ENCODE results near the gene SHC3. TPM values are rescaled to one million over a fixed set of nuclear protein-coding genes. Genes with fewer than 3 reads are reported as not detected.

The SHC3 gene
- total RNA-seq, 2 experiments from 2014 or later: not detected

DNA sequence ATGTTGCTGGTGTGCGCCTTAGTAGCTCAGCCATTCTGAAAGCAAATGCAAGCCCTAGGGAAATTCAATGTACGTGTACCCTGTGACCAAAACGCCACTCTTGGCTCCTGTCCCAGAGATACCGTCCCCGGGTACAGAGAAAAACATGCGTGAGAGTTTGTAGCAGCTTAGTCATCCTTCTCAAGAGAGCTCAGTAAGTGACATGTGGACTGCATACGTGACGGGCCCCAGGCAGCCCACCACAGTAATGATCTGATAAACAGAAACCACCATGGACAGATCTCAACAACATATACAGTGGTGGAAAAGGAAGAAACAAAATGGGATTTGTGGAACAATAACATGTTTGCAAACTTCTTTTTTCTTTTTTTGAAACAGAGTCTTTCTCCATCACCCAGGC lies 142.2 kb downstream of the SHC3 start:
- no peak for ATAC-seq (ENCODE audit: poor library complexity)

DNA sequence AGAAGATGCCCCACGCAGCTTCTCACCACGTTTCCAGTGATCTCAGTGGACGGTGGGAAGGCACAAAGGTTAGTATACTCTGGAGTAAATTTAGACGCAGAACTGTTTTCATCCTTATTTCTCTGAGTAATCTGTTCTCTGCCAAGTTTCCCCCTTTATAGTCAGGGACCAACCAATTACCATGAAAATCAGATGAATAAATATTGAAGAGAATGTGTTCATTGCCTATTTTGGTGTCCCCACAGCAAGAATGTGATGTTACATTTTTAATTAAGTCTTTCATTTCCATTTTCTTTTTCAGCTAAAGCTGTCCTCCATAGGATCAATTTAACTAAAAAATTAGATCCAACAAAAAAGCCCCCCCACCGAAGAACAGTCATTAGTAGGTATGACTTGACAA lies 146.0 kb downstream of the SHC3 start:
- ATAC-seq (ENCODE audit: poor library complexity) (no peak), DNase-seq (no peak)
- no peaks in the 10 kb centered on the region for H3K4me1 ChIP-seq (ENCODE audit: insufficient read depth, low read length)
- Mint-ChIP-seq H3K36me3 (ENCODE audit: low read depth) (no peaks in the 10 kb centered on the region), H3K4me1 (ENCODE audit: low read depth) (no peaks in the 10 kb centered on the region), H3K9me3 (peaks cover 17% of the 10 kb centered on the region), H3K4me3 (no peak overlapping the region), H3K27ac (no peak overlapping the region), H3K27me3 (peaks cover 72% of the 10 kb centered on the region)
- H3K9me3 ChIP-seq (ENCODE audit: control insufficient read depth in 1 of 2, insufficient read depth in 1 of 2, low read length in 2 of 2): peaks cover 0 to 5% of the 10 kb centered on the region in 2 experiments
- H3K27ac ChIP-seq (ENCODE audit: low read depth in 1 of 2, low read length in 2 of 2): no peak overlapping the region
- intact Hi-C loops (cut with DNase I, micrococcal nuclease): no loop called here
- H3K27me3 ChIP-seq (ENCODE audit: control insufficient read depth in 1 of 2, insufficient read depth in 2 of 2, low read length in 2 of 2): peaks cover 8 to 11% of the 10 kb centered on the region in 2 experiments
- TF ChIP-seq, protein P1, sequence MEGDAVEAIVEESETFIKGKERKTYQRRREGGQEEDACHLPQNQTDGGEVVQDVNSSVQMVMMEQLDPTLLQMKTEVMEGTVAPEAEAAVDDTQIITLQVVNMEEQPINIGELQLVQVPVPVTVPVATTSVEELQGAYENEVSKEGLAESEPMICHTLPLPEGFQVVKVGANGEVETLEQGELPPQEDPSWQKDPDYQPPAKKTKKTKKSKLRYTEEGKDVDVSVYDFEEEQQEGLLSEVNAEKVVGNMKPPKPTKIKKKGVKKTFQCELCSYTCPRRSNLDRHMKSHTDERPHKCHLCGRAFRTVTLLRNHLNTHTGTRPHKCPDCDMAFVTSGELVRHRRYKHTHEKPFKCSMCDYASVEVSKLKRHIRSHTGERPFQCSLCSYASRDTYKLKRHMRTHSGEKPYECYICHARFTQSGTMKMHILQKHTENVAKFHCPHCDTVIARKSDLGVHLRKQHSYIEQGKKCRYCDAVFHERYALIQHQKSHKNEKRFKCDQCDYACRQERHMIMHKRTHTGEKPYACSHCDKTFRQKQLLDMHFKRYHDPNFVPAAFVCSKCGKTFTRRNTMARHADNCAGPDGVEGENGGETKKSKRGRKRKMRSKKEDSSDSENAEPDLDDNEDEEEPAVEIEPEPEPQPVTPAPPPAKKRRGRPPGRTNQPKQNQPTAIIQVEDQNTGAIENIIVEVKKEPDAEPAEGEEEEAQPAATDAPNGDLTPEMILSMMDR (IDR thresholded peaks at IDR 0.05): no peak
- POLR2A ChIA-PET: no interaction called here
- no peaks in the 10 kb centered on the region for H3K36me3 ChIP-seq (ENCODE audit: insufficient read depth, low read length)
- CTCF ChIA-PET: no interaction called here
- no peak overlapping the region for H3K4me3 ChIP-seq (ENCODE audit: low read length)

More for the DNA sequence above, 142.2 kb downstream of the SHC3 start:
- TF ChIP-seq, protein P1 (IDR thresholded peaks at IDR 0.05): no peak
- Mint-ChIP-seq H3K9me3 (peaks cover 2% of the 10 kb centered on the region), H3K4me3 (no peak overlapping the region), H3K36me3 (ENCODE audit: low read depth) (no peaks in the 10 kb centered on the region), H3K27me3 (peaks cover 56% of the 10 kb centered on the region), H3K27ac (no peak overlapping the region), H3K4me1 (ENCODE audit: low read depth) (no peaks in the 10 kb centered on the region)
- H3K9me3 ChIP-seq (ENCODE audit: control insufficient read depth in 1 of 2, insufficient read depth in 1 of 2, low read length in 2 of 2): no peaks in the 10 kb centered on the region
- H3K27ac ChIP-seq (ENCODE audit: low read depth in 1 of 2, low read length in 2 of 2): no peak overlapping the region
- POLR2A ChIA-PET: no interaction called here
- no peaks in the 10 kb centered on the region for H3K36me3 ChIP-seq (ENCODE audit: insufficient read depth, low read length)
- CTCF ChIA-PET: no interaction called here
- no peaks in the 10 kb centered on the region for H3K4me1 ChIP-seq (ENCODE audit: insufficient read depth, low read length)
- peaks cover 6 to 11% of the 10 kb centered on the region in 2 experiments for H3K27me3 ChIP-seq (ENCODE audit: control insufficient read depth in 1 of 2, insufficient read depth in 2 of 2, low read length in 2 of 2)
- DNase-seq: peak in 2 of 14 experiments; percentile 56 to 63
- intact Hi-C loops (cut with DNase I, micrococcal nuclease): no loop called here
- no peak overlapping the region for H3K4me3 ChIP-seq (ENCODE audit: low read length)

DNA sequence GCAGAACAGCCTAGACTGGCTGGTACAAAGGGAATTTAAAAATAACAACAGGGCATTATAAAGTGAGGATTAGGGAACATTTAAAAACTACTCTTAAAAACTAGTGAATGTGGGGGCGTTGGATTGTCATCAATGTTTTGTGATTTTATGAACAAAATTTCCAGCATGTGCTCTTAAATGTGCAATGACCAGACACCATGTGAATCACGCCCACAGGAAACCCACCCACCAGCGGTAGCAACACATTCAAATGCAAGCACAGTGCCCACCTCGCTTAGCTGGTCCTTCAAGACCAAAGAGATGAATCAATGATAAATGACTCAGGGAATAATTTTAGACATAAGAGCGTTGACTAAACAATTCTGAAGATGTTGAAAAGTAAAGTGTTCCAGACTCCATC lies 146.4 kb downstream of the SHC3 start:
- ATAC-seq (ENCODE audit: poor library complexity): no peak

More for the DNA sequence above, 146.4 kb downstream of the SHC3 start:
- no peak for DNase-seq
- Histone ChIP-seq H3K9me3 (ENCODE audit: control insufficient read depth in 1 of 2, insufficient read depth in 1 of 2, low read length in 2 of 2) (peaks cover 3 to 5% of the 10 kb centered on the region in 2 experiments), H3K36me3 (ENCODE audit: insufficient read depth, low read length) (no peaks in the 10 kb centered on the region), H3K27me3 (ENCODE audit: control insufficient read depth in 1 of 2, insufficient read depth in 2 of 2, low read length in 2 of 2) (peaks cover 8 to 11% of the 10 kb centered on the region in 2 experiments), H3K4me1 (ENCODE audit: insufficient read depth, low read length) (no peaks in the 10 kb centered on the region), H3K4me3 (ENCODE audit: low read length) (no peak overlapping the region), H3K27ac (ENCODE audit: low read depth in 1 of 2, low read length in 2 of 2) (no peak overlapping the region)
- no peaks in the 10 kb centered on the region for H3K4me1 Mint-ChIP-seq (ENCODE audit: low read depth)
- TF ChIP-seq, protein P1 (IDR thresholded peaks at IDR 0.05): no peak
- no peaks in the 10 kb centered on the region for H3K36me3 Mint-ChIP-seq (ENCODE audit: low read depth)
- H3K27ac Mint-ChIP-seq: no peak overlapping the region
- H3K9me3 Mint-ChIP-seq: peaks cover 17% of the 10 kb centered on the region
- POLR2A ChIA-PET: no interaction called here
- intact Hi-C loops (cut with DNase I, micrococcal nuclease): no loop called here
- CTCF ChIA-PET: no interaction called here
- H3K4me3 Mint-ChIP-seq: no peak overlapping the region
- peaks cover 72% of the 10 kb centered on the region for H3K27me3 Mint-ChIP-seq

Data from CD4-positive, alpha-beta T cell (primary cell).